Measurements from ENCODE around the gene CRP. TPM values are rescaled to one million over a fixed set of nuclear protein-coding genes. Genes with fewer than 3 reads are reported as not detected.
"Not testable (repeated sequence)": the region's sequence is repeated elsewhere in the genome, so short reads cannot be mapped to it uniquely, and the experiment has no call there.

The CRP gene
- total RNA-seq, 1 experiment from 2014 or later, result not detected

- H3K27me3 ChIP-seq (ENCODE audit: control insufficient read depth, insufficient read depth, low read length), result no peaks in the 10 kb centered on the region
- DNase-seq, result no peak
- H3K36me3 ChIP-seq (replicated peaks; ENCODE audit: control insufficient read depth, insufficient read depth, low read length), result no peaks in the 10 kb centered on the region
- H3K4me3 ChIP-seq (ENCODE audit: insufficient read depth, low read depth, low read length), result no peak overlapping the region
Observed at GRCh38 chr1:159715855-159716254, 1.5 kb upstream of the CRP start.

GRCh38 chr1:159712080-159712479 lies 2.3 kb downstream of the CRP start:
- Histone ChIP-seq H3K36me3 (replicated peaks; ENCODE audit: control insufficient read depth, insufficient read depth, low read length) (no peaks in the 10 kb centered on the region), H3K27me3 (ENCODE audit: control insufficient read depth, insufficient read depth, low read length) (no peaks in the 10 kb centered on the region), H3K4me3 (ENCODE audit: insufficient read depth, low read depth, low read length) (no peak overlapping the region)
- no peak for DNase-seq

GRCh38 chr1:159707472-159708260 lies 6.7 kb downstream of the CRP start:
- DNase-seq, result no peak
- no peaks in the 10 kb centered on the region for H3K36me3 ChIP-seq (replicated peaks; ENCODE audit: control insufficient read depth, insufficient read depth, low read length)

GRCh38 chr1:159705904-159706256 lies 8.5 kb downstream of the CRP start:
- H3K36me3 ChIP-seq (replicated peaks; ENCODE audit: control insufficient read depth, insufficient read depth, low read length), result no peaks in the 10 kb centered on the region
- H3K4me3 ChIP-seq (ENCODE audit: insufficient read depth, low read depth, low read length), result no peak overlapping the region
- no peak for DNase-seq
- no peaks in the 10 kb centered on the region for H3K27me3 ChIP-seq (ENCODE audit: control insufficient read depth, insufficient read depth, low read length)

More at GRCh38 chr1:159707472-159708260, 6.7 kb downstream of the CRP start:
- Histone ChIP-seq H3K27me3 (ENCODE audit: control insufficient read depth, insufficient read depth, low read length) (no peaks in the 10 kb centered on the region), H3K4me3 (ENCODE audit: insufficient read depth, low read depth, low read length) (no peak overlapping the region)

GRCh38 chr1:159705251-159705903 lies 9.0 kb downstream of the CRP start:
- no peak for DNase-seq
- no peaks in the 10 kb centered on the region for H3K27me3 ChIP-seq (ENCODE audit: control insufficient read depth, insufficient read depth, low read length)
- no peaks in the 10 kb centered on the region for H3K36me3 ChIP-seq (replicated peaks; ENCODE audit: control insufficient read depth, insufficient read depth, low read length)
- H3K4me3 ChIP-seq (ENCODE audit: insufficient read depth, low read depth, low read length), result no peak overlapping the region

GRCh38 chr1:159704481-159704880 lies 9.9 kb downstream of the CRP start:
- H3K4me3 ChIP-seq (ENCODE audit: insufficient read depth, low read depth, low read length), result no peak overlapping the region
- DNase-seq, result no peak
- H3K27me3 ChIP-seq (ENCODE audit: control insufficient read depth, insufficient read depth, low read length), result no peaks in the 10 kb centered on the region
- H3K36me3 ChIP-seq (replicated peaks; ENCODE audit: control insufficient read depth, insufficient read depth, low read length), result no peaks in the 10 kb centered on the region

GRCh38 chr1:159700312-159700711 lies 14.1 kb downstream of the CRP start:
- no peak overlapping the region for H3K4me3 ChIP-seq (ENCODE audit: insufficient read depth, low read depth, low read length)
- DNase-seq, result no peak
- H3K27me3 ChIP-seq (ENCODE audit: control insufficient read depth, insufficient read depth, low read length), result no peaks in the 10 kb centered on the region
- H3K36me3 ChIP-seq (replicated peaks; ENCODE audit: control insufficient read depth, insufficient read depth, low read length), result no peaks in the 10 kb centered on the region

GRCh38 chr1:159699653-159700052 lies 14.7 kb downstream of the CRP start:
- Histone ChIP-seq H3K27me3 (ENCODE audit: control insufficient read depth, insufficient read depth, low read length) (no peaks in the 10 kb centered on the region), H3K36me3 (replicated peaks; ENCODE audit: control insufficient read depth, insufficient read depth, low read length) (no peaks in the 10 kb centered on the region), H3K4me3 (ENCODE audit: insufficient read depth, low read depth, low read length) (no peak overlapping the region)
- no peak for DNase-seq

- Histone ChIP-seq H3K27me3 (ENCODE audit: control insufficient read depth, insufficient read depth, low read length) (no peaks in the 10 kb centered on the region), H3K4me3 (ENCODE audit: insufficient read depth, low read depth, low read length) (no peak overlapping the region), H3K36me3 (replicated peaks; ENCODE audit: control insufficient read depth, insufficient read depth, low read length) (no peaks in the 10 kb centered on the region)
- DNase-seq, result no peak
Observed at GRCh38 chr1:159699246-159699645, 15.1 kb downstream of the CRP start.

- no peak for DNase-seq
- Histone ChIP-seq H3K4me3 (ENCODE audit: insufficient read depth, low read depth, low read length) (no peak overlapping the region), H3K27me3 (ENCODE audit: control insufficient read depth, insufficient read depth, low read length) (no peaks in the 10 kb centered on the region), H3K36me3 (replicated peaks; ENCODE audit: control insufficient read depth, insufficient read depth, low read length) (no peaks in the 10 kb centered on the region)
Observed at GRCh38 chr1:159687511-159687910, 26.9 kb downstream of the CRP start.

GRCh38 chr1:159686599-159687299 lies 27.6 kb downstream of the CRP start:
- Histone ChIP-seq H3K4me3 (ENCODE audit: insufficient read depth, low read depth, low read length) (no peak overlapping the region), H3K27me3 (ENCODE audit: control insufficient read depth, insufficient read depth, low read length) (no peaks in the 10 kb centered on the region), H3K36me3 (replicated peaks; ENCODE audit: control insufficient read depth, insufficient read depth, low read length) (no peaks in the 10 kb centered on the region)
- no peak for DNase-seq

GRCh38 chr1:159678939-159679338 lies 35.5 kb downstream of the CRP start:
- no peaks in the 10 kb centered on the region for H3K36me3 ChIP-seq (replicated peaks; ENCODE audit: control insufficient read depth, insufficient read depth, low read length)
- no peak for DNase-seq
- no peaks in the 10 kb centered on the region for H3K27me3 ChIP-seq (ENCODE audit: control insufficient read depth, insufficient read depth, low read length)
- H3K4me3 ChIP-seq (ENCODE audit: insufficient read depth, low read depth, low read length), result no peak overlapping the region

GRCh38 chr1:159675046-159675445 lies 39.3 kb downstream of the CRP start:
- no peak overlapping the region for H3K4me3 ChIP-seq (ENCODE audit: insufficient read depth, low read depth, low read length)
- no peaks in the 10 kb centered on the region for H3K36me3 ChIP-seq (replicated peaks; ENCODE audit: control insufficient read depth, insufficient read depth, low read length)
- no peaks in the 10 kb centered on the region for H3K27me3 ChIP-seq (ENCODE audit: control insufficient read depth, insufficient read depth, low read length)
- DNase-seq, result no peak

- not testable (repeated sequence) for H3K27me3 ChIP-seq (ENCODE audit: control insufficient read depth, insufficient read depth, low read length); DNase-seq; H3K4me3 ChIP-seq (ENCODE audit: insufficient read depth, low read depth, low read length); H3K36me3 ChIP-seq (replicated peaks; ENCODE audit: control insufficient read depth, insufficient read depth, low read length)
Observed at GRCh38 chr1:159672390-159672789, 42.0 kb downstream of the CRP start.

- no peak overlapping the region for H3K4me3 ChIP-seq (ENCODE audit: insufficient read depth, low read depth, low read length)
- H3K27me3 ChIP-seq (ENCODE audit: control insufficient read depth, insufficient read depth, low read length), result no peaks in the 10 kb centered on the region
- no peak for DNase-seq
- no peaks in the 10 kb centered on the region for H3K36me3 ChIP-seq (replicated peaks; ENCODE audit: control insufficient read depth, insufficient read depth, low read length)
Observed at GRCh38 chr1:159669338-159669737, 45.1 kb downstream of the CRP start.
